ENCODE measurements around the gene ZNF311.
"Not testable (repeated sequence)": the region's sequence is repeated elsewhere in the genome, so short reads cannot be mapped to it uniquely, and the experiment has no call there.

ZNF311 gene

DNA sequence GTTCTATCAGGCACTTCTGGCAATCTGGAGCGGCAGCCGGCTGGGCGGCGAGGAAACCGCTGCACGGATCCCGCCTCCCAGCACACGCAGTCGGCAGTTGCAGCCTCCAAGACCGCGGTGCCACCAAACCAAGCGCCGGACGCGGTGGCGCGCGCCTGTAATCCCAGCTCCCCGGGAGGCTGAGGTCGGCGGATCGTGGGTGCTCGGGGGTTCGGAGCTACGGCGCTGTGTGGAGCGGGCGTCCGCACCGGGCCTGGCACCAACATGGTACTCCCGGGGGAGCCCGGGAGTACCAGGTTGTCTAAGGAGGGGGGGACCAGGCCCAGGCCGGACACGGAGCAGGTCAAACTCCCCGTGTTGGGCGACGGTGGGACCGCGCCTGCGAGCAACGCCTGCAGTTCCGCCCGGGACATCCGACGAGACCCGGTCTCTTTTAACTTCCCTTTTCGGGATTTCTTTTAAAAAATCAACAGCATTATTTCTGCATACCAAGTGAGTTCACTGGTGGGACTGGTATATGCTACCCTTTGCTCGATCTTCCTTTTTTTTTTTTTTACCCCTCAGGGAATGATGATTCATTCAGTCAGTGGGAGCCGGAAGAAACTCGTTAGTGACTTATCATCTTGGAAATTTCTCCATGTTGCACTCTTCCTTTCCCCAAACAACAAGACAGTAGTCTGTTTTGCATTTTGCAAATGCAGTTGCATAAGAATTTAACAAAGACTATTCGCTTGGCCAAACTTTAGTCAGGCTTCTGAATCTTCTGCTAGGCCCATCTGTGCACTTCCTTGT lies 27.6 kb downstream of the ZNF311 start:
- Histone ChIP-seq H3F3A (ENCODE audit: low read depth) (peaks cover 5% of the 10 kb centered on the region; the same call in 1 of the 2 replicates), H3K9me3 (ENCODE audit: insufficient read depth, low read depth, low read length) (no peaks in the 10 kb centered on the region), H3K9me2 (replicated peaks; ENCODE audit: low read depth, low read length) (no peaks in the 10 kb centered on the region), H3K4me1 (ENCODE audit: insufficient read depth, low read length, poor library complexity, severe bottlenecking) (peaks cover 7% of the 10 kb centered on the region), H3K4me2 (ENCODE audit: low read depth, low read length, poor library complexity, severe bottlenecking) (no peak overlapping the region), H3K36me3 (ENCODE audit: insufficient read depth, low read length) (no peaks in the 10 kb centered on the region), H4K20me1 (ENCODE audit: insufficient read depth, low read length, poor library complexity, severe bottlenecking) (no peaks in the 10 kb centered on the region), H3K9ac (ENCODE audit: low read depth, low read length, poor library complexity, severe bottlenecking) (no peak overlapping the region), H3K27me3 (ENCODE audit: insufficient read depth, low read length, poor library complexity, severe bottlenecking) (no peaks in the 10 kb centered on the region), H3K4me3 (ENCODE audit: low read length, poor library complexity, severe bottlenecking) (no peak overlapping the region), H3K79me2 (ENCODE audit: insufficient read depth, low read length) (no peaks in the 10 kb centered on the region), H2AFZ (ENCODE audit: low read length) (no peak overlapping the region)
- TF ChIP-seq, protein P1, sequence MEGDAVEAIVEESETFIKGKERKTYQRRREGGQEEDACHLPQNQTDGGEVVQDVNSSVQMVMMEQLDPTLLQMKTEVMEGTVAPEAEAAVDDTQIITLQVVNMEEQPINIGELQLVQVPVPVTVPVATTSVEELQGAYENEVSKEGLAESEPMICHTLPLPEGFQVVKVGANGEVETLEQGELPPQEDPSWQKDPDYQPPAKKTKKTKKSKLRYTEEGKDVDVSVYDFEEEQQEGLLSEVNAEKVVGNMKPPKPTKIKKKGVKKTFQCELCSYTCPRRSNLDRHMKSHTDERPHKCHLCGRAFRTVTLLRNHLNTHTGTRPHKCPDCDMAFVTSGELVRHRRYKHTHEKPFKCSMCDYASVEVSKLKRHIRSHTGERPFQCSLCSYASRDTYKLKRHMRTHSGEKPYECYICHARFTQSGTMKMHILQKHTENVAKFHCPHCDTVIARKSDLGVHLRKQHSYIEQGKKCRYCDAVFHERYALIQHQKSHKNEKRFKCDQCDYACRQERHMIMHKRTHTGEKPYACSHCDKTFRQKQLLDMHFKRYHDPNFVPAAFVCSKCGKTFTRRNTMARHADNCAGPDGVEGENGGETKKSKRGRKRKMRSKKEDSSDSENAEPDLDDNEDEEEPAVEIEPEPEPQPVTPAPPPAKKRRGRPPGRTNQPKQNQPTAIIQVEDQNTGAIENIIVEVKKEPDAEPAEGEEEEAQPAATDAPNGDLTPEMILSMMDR (conservative IDR thresholded peaks at IDR 0.05; ENCODE audit: low read length), result no peak
- no peak for TF ChIP-seq EZH2phosphoT487 (IDR thresholded peaks at IDR 0.05; ENCODE audit: borderline replicate concordance)

DNA sequence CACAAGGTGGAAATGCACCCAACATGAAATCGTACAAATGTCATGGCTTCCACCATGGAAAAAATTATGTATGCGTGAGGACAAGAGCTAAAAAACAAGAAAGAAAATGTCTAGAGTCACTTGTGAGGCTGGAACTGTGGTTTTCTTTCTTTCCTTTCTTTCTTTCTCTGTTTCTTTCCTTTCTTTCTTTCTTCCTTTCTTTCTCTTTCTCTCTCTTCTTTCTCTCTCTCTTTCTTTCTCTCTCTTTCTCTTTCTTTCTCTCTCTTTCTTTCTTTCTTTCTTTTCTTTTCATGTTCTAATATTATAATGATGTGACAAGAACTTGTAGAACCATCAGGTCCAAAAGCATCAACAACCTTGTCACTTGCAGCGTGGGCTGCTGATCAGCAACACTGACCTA lies 28.4 kb downstream of the ZNF311 start:
- Histone ChIP-seq H3K27me3 (ENCODE audit: insufficient read depth, low read length, poor library complexity, severe bottlenecking) (no peaks in the 10 kb centered on the region), H3K36me3 (ENCODE audit: insufficient read depth, low read length) (no peaks in the 10 kb centered on the region), H3F3A (ENCODE audit: low read depth) (peaks cover under 1% of the 10 kb centered on the region; the same call in 1 of the 2 replicates), H4K20me1 (ENCODE audit: insufficient read depth, low read length, poor library complexity, severe bottlenecking) (no peaks in the 10 kb centered on the region), H3K4me1 (ENCODE audit: insufficient read depth, low read length, poor library complexity, severe bottlenecking) (peaks cover 7% of the 10 kb centered on the region), H3K9me2 (replicated peaks; ENCODE audit: low read depth, low read length) (no peaks in the 10 kb centered on the region), H2AFZ (ENCODE audit: low read length) (no peak overlapping the region), H3K9me3 (ENCODE audit: insufficient read depth, low read depth, low read length) (no peaks in the 10 kb centered on the region), H3K4me2 (ENCODE audit: low read depth, low read length, poor library complexity, severe bottlenecking) (no peak overlapping the region), H3K79me2 (ENCODE audit: insufficient read depth, low read length) (no peaks in the 10 kb centered on the region), H3K4me3 (ENCODE audit: low read length, poor library complexity, severe bottlenecking) (no peak overlapping the region), H3K9ac (ENCODE audit: low read depth, low read length, poor library complexity, severe bottlenecking) (no peak overlapping the region)
- no peak for TF ChIP-seq EZH2phosphoT487 (IDR thresholded peaks at IDR 0.05; ENCODE audit: borderline replicate concordance)
- TF ChIP-seq, protein P1 (conservative IDR thresholded peaks at IDR 0.05; ENCODE audit: low read length), result no peak

DNA sequence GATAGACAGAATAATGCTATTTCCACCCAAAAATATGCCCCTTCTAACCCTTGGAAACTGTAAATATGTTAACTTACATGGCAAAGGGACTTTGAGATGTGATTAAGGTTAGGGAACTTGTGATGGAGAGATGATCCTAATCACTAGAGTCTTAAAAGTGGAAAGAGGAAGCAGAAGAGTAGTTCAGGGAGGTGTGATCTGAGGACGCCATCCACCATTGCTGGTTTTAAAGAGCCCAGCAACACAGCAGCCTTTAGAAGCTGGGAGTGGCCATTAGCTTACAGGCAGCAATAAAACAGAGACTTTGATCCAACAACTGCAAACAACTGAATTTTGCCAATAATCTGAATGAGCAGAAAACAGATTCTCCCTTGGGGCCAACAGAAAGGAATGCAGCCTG lies 30.6 kb downstream of the ZNF311 start:
- Histone ChIP-seq H3K36me3 (ENCODE audit: insufficient read depth, low read length) (no peaks in the 10 kb centered on the region), H3K9me3 (ENCODE audit: insufficient read depth, low read depth, low read length) (no peaks in the 10 kb centered on the region), H3K27me3 (ENCODE audit: insufficient read depth, low read length, poor library complexity, severe bottlenecking) (no peaks in the 10 kb centered on the region), H2AFZ (ENCODE audit: low read length) (no peak overlapping the region), H3K79me2 (ENCODE audit: insufficient read depth, low read length) (no peaks in the 10 kb centered on the region), H3K9ac (ENCODE audit: low read depth, low read length, poor library complexity, severe bottlenecking) (no peak overlapping the region), H3K9me2 (replicated peaks; ENCODE audit: low read depth, low read length) (no peaks in the 10 kb centered on the region), H3K4me2 (ENCODE audit: low read depth, low read length, poor library complexity, severe bottlenecking) (no peak overlapping the region), H3K4me3 (ENCODE audit: low read length, poor library complexity, severe bottlenecking) (no peak overlapping the region), H4K20me1 (ENCODE audit: insufficient read depth, low read length, poor library complexity, severe bottlenecking) (no peaks in the 10 kb centered on the region), H3F3A (ENCODE audit: low read depth) (no peaks in the 10 kb centered on the region), H3K4me1 (ENCODE audit: insufficient read depth, low read length, poor library complexity, severe bottlenecking) (no peaks in the 10 kb centered on the region)
- no peak for TF ChIP-seq EZH2phosphoT487 (IDR thresholded peaks at IDR 0.05; ENCODE audit: borderline replicate concordance)
- TF ChIP-seq, protein P1 (conservative IDR thresholded peaks at IDR 0.05; ENCODE audit: low read length), result no peak

DNA sequence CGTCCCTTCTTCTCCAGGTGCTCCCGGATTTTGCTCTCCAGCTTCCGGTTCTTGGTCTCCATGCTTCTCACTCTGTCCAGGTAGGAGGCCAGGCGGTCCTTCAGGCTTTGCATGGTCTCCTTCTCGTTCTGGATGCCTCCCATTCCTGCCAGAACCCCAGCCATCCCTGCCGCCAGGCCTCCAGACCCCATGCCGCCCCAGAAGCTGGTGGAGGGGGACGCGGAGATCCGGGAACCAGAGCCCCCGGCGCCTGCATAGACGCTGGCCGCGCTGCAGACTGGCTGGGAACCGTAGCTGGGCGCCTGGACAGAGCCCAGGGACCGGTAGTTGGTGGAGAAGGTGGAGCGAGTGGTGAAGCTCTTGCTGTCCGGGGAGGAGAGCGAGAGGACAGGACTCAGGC lies 35.1 kb downstream of the ZNF311 start:
- H3K9me2 ChIP-seq (replicated peaks; ENCODE audit: low read depth, low read length); H3K9ac ChIP-seq (ENCODE audit: low read depth, low read length, poor library complexity, severe bottlenecking); H3K36me3 ChIP-seq (ENCODE audit: insufficient read depth, low read length); H3F3A ChIP-seq (ENCODE audit: low read depth); H3K79me2 ChIP-seq (ENCODE audit: insufficient read depth, low read length); H3K4me2 ChIP-seq (ENCODE audit: low read depth, low read length, poor library complexity, severe bottlenecking); H4K20me1 ChIP-seq (ENCODE audit: insufficient read depth, low read length, poor library complexity, severe bottlenecking); H3K4me1 ChIP-seq (ENCODE audit: insufficient read depth, low read length, poor library complexity, severe bottlenecking); H2AFZ ChIP-seq (ENCODE audit: low read length); H3K9me3 ChIP-seq (ENCODE audit: insufficient read depth, low read depth, low read length); H3K27me3 ChIP-seq (ENCODE audit: insufficient read depth, low read length, poor library complexity, severe bottlenecking); H3K4me3 ChIP-seq (ENCODE audit: low read length, poor library complexity, severe bottlenecking): not testable (repeated sequence)
